Cerebellar cortex (tissue), 1 donor: Measurements from ENCODE around the gene EVI5L.

Experiments used
- DNase-seq: peaks from one replicate; pipeline ENCODE4 v3.0.0-alpha.2; 2015; ENCODE audit warnings: low spot score

EVI5L gene

DNA sequence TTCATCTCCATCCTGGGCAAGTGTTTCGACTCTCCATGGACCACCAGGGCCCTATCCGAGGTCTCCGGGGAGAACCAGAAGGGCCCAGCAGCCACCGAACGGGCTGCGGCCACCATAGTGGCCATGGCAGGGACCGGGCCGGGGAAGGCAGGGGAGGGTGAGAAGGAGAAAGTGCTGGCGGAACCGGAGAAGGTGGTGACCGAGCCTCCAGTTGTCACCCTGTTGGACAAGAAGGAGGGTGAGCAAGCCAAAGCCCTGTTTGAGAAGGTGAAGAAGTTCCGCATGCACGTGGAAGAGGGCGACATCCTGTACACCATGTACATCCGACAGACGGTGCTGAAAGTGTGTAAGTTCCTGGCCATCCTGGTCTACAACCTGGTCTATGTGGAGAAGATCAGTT is 68.9 kb downstream of the EVI5L start:
- DNase-seq: no peak

GRCh38 chr19:7899751-7900378 is 69.8 kb downstream of the EVI5L start:
- DNase-seq: no peak

DNA sequence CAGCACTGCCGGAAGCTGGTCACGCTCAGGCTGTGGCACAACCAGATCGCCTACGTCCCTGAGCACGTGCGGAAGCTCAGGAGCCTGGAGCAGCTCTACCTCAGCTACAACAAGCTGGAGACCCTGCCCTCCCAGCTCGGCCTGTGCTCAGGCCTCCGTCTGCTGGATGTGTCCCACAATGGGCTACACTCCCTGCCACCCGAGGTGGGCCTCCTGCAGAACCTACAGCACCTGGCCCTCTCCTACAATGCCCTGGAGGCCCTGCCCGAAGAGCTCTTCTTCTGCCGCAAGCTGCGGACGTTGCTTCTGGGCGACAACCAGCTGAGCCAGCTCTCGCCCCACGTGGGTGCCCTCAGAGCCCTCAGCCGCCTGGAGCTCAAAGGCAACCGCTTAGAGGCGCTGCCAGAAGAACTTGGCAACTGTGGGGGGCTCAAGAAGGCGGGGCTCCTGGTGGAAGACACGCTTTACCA is 70.4 kb downstream of the EVI5L start:
- DNase-seq: no peak

- DNase-seq: no peak
These were observed 70.9 kb downstream of the EVI5L start for GRCh38 chr19:7900931-7901330.

GRCh38 chr19:7901337-7901736 is 71.3 kb downstream of the EVI5L start:
- DNase-seq: no peak

DNA sequence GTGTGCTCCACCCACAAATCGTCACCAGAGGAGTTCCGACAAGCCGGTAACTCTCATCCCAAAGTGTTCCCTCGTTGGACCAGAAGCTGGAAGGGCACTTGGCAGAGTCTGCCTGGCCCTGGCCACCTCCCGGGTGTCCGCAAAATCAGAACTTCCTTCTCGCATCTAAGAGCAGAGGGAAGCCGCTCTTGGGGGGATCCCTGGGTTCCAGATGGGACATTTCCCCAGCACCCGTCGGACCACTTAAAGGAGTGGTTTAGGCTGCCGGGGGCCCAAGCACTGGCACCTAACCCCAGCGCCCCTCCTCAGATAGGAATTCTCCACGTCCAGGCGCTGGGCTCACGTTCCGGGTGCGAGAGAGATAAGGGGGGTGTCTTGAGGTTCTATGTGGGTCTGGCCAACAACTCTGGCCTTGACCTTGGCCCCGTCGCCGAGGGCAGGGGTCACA is 72.8 kb downstream of the EVI5L start:
- DNase-seq: no peak

DNA sequence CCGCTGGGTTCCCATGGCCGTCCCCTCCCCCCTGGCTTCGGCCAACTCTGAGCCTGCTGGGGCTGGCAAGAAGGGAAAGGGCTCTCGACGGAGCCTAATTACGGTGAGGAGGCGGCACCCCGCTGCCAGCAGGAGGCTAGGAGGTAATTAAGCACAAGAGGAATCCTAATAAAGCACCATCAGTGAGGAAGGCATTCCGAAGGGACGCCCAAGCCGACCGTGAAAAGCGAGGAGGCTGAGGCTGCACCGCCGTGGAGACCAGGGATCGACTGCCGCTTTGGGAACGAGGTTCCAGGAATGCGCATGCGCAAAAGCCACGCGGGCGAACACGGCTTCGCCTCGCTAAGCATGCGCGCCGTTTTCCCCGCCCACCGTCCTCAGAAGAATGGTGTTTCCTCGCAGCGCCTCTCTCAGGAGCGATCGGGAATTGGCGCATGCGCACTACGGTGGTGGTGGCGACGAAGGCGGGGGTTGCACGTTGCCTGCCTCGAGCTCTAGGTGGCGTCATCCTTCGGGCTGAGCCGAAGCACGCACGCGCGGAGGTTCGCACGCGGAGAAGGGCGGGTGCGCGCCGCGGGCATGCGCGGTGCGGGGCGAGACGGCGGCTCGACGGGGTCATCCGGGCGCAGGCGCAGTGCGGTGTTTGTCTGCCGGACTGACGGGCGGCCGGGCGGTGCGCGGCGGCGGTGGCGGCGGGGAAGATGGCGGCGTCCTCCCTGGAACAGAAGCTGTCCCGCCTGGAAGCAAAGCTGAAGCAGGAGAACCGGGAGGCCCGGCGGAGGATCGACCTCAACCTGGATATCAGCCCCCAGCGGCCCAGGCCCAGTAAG is 73.4 kb downstream of the EVI5L start, which contains the start of gene MAP2K7:
Gene MAP2K7 (plus strand): TSS at position 634 of the 830 bp plus-strand sequence. CDS start 68 bp downstream, at position 702.
- DNase-seq: peak; percentile 99

GRCh38 chr19:7904074-7905020 is 74.3 kb downstream of the EVI5L start:
- no peak for DNase-seq

GRCh38 chr19:7905268-7905667 is 75.2 kb downstream of the EVI5L start:
- DNase-seq: no peak

DNA sequence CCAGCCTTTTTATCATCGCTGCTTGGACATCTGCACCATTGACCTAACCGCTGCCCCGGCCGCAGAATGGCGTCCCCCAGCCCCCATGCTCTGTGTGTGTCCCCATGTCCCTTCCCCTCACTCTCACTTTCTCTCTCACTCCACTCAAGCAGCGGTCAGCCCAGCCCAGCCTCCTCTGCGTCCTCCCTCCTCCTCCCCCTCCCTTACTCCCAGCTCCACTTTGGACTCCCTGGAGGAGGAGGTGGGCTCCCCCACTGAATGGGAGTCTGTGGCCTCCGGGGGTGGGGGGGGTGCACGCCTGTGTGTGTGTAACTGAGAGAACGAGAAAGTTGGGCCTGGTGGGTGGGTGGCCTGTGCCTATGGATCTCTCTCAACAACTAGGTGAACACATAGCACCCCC is 75.8 kb downstream of the EVI5L start:
- DNase-seq: no peak

DNA sequence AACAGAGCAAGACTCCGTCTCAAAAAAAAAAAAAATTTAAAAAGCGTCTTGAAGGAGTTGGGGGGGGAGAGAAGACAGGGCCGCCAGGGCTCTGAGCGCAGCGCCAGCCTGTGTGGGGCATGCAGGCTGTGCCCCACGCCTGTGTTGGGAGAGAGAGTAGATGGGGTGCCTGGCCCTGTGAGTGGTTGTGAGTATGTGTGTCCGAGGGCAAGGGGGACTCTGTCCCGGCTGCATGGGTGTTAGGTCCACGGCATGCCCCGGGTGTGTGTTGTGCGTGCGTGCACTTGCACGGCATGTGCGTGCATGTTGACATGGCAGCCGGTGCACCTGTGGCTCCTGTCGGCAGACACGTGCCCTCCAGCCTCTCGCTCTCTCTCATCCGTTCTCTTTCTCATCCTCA is 77.1 kb downstream of the EVI5L start:
- no peak for DNase-seq

DNA sequence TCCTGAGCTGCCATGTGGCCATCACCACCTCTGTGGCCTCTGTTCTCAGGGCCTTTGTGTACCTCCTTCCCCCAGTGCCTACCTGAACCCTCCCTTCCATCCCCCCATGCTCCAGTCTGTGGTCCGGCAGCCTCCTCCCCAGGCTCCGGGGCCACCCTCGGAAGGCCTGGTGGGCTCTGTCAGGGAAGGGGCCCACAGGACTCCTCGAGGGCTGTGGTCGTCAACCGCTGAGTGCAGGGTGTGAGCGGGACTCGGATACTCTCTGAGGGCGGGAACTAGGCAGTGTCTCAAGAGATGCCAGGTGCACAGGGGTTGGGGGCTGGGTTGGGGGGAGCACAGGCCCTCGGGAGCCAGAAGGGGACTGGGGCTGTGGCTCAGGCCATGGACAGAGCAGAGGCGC is 77.5 kb downstream of the EVI5L start:
- no peak for DNase-seq

- DNase-seq: no peak
These were observed 78.2 kb downstream of the EVI5L start for GRCh38 chr19:7908078-7908699.

DNA sequence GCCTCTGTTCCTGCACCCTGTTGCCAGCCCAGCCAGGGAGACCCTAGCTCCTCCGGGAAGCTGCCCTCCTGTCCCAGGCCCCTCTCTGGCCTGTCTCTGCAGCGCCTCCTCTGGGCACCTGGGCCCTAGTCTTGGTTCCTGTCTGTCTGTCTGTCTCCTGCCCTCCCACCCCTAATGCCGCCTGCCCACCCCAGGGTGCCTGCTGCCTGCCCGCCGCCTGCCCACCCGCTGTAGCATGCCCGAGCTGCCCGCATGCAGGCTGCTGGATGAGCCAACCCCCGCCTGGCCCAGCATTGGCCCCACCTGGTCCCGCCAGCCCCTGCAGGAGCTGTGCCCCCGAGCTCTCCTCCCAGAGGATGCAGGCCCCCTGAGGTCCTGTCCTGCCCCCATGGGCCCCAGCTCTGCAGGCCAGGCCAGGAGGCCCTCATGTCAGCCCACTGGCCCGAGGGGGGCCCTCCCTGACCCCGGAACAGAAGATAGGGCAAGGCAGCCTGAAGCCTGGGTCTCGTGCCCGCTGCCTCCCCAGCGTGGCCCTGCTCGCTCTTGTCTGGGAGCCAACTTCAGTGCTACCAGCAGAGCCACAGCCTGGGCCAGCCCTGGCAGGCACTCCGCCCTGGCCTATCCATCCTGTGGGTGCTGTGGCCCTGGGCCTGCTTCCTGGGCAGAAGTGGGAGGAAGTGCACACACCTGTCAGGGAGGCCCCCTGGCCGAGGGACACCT is 78.9 kb downstream of the EVI5L start:
- DNase-seq: no peak

DNA sequence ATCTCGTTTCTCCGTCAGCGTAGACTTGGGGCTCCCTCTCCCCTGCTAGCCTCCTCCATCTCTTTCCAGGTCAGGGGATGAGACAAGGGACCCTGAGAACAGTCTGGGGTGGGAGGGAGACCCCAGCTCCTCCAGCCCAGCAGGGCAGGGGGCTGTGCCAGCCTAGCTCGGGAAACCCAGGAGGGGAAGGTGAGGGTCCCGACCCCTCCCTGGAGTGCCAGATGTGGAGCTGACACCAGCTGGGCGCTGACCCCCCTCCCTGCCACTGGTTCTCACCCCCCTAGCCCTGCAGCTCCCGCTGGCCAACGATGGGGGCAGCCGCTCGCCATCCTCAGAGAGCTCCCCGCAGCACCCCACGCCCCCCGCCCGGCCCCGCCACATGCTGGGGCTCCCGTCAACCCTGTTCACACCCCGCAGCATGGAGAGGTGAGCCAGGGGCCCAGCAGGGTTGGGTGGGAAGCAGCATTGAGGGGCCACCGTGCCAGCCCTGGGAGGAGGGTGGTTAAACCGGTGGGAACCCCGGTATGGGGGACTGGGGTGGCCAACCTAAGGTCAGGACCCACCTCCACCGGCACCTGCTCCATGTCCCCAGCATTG is 79.6 kb downstream of the EVI5L start:
- no peak for DNase-seq

- DNase-seq: no peak
These were observed 80.5 kb downstream of the EVI5L start for GRCh38 chr19:7910321-7911161.

DNA sequence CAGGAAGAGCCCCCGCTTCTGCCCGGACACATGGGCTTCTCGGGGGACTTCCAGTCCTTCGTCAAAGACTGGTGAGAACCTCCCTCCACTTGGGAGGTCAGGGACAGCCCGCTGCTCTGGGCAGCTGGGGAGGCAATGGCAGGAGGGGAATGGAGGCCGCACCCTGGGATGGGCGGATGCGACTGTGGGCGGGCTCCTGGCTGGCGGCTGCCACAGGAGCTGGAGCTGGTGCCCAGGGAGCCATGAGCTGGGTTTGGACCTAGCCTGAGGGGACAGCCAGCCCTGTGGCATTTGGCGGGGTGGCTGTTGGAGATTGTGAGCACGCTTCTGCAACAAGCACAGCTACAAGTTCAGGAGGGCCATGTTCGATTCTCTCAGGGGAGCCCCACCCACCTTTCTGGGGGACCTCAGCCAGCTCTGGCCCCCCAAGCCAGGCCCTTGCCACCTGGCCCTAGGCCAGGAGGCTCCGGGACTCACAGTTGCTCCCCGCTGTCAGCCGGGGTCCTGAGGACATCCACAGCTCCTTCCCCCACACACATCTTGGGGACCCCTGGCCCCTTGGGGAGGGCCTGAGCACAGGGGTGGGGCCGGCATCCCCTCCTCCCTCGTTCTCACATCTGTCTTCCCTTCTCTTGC is 81.6 kb downstream of the EVI5L start:
- no peak for DNase-seq

DNA sequence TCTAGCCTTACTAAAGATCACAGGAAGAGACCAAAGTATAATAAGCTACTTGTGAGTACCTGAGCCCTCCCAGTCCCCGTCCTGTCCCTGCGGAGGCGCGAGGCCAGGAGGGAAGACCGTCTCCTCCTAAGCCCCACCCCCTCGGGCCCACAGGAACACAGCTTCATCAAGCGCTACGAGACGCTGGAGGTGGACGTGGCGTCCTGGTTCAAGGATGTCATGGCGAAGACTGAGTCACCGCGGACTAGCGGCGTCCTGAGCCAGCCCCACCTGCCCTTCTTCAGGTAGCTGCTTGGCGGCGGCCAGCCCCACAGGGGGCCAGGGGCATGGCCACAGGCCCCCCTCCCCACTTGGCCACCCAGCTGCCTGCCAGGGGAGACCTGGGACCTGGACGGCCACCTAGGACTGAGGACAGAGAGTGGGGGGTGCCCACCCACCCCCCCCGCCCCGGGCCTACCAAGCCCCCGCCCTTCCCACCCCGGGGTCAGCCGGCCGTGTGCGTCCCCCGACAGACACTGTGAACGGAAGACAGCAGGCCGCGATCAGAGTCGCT is 82.2 kb downstream of the EVI5L start:
- no peak for DNase-seq
